Subcutaneous adipose tissue (tissue), 4 donors: ENCODE data around the gene BOLL. TPM values are rescaled to one million over a fixed set of nuclear protein-coding genes. Genes with fewer than 3 reads are reported as not detected.

Experiments used
- CTCF ChIP-seq: fragments of 450-650 bp; IDR thresholded peaks from one replicate; pipeline ENCODE4 v1.5.1; 2016; ENCODE audit warnings: low read depth, mild to moderate bottlenecking, control low read depth, antibody characterized with exemption, moderate library complexity
- total RNA-seq, 4 donors: library from RNA; depleted of rRNA; stranded (reverse); fragments of >200 nt; gene quantifications; one replicate each; pipeline ENCODE4 v1.1.0, GENCODE V29; 2016

Gene BOLL
- total RNA-seq, 4 donors from 2014 or later: not detected

GRCh38 chr2:197759013-197759412 lies 26.1 kb downstream of the BOLL start:
- no peak for TF ChIP-seq CTCF

- no peak for TF ChIP-seq CTCF
Measured at GRCh38 chr2:197740200-197740599, 44.9 kb downstream of the BOLL start.

GRCh38 chr2:197727011-197727410 lies 58.1 kb downstream of the BOLL start:
- no peak for TF ChIP-seq CTCF

GRCh38 chr2:197717863-197718262 lies 67.3 kb downstream of the BOLL start:
- TF ChIP-seq CTCF: no peak

- no peak for TF ChIP-seq CTCF
Measured at GRCh38 chr2:197713271-197713670, 71.8 kb downstream of the BOLL start.

GRCh38 chr2:197711578-197711977 lies 73.5 kb downstream of the BOLL start:
- no peak for TF ChIP-seq CTCF

- TF ChIP-seq CTCF: no peak
Measured at GRCh38 chr2:197710424-197711042, 74.6 kb downstream of the BOLL start.
